GM19238 (cell line): ENCODE measurements around the gene VPS35.
"Not testable (repeated sequence)": the region's sequence is repeated elsewhere in the genome, so short reads cannot be mapped to it uniquely, and the experiment has no call there.

Experiments used
- DNase-seq: peaks from one replicate; pipeline ENCODE4 v3.0.0; 2011; ENCODE audit warnings: low spot score; ENCODE audit not compliant: insufficient read length

Gene VPS35

GRCh38 chr16:46713634-46714033 lies 24.7 kb upstream of the VPS35 start:
- DNase-seq = no peak

- DNase-seq = no peak
Measured at GRCh38 chr16:46712911-46713310, 23.9 kb upstream of the VPS35 start.

GRCh38 chr16:46711106-46712058 lies 22.4 kb upstream of the VPS35 start:
- no peak for DNase-seq

- no peak for DNase-seq
Measured at GRCh38 chr16:46709469-46710005, 20.6 kb upstream of the VPS35 start.

GRCh38 chr16:46706642-46707041 lies 17.7 kb upstream of the VPS35 start:
- no peak for DNase-seq

- DNase-seq = no peak
Measured at GRCh38 chr16:46702030-46702429, 13.1 kb upstream of the VPS35 start.

- DNase-seq = no peak
Measured at GRCh38 chr16:46701615-46702014, 12.6 kb upstream of the VPS35 start.

- no peak for DNase-seq
Measured at GRCh38 chr16:46700048-46700447, 11.1 kb upstream of the VPS35 start.

GRCh38 chr16:46696957-46697356 lies 8.0 kb upstream of the VPS35 start:
- DNase-seq = no peak

GRCh38 chr16:46695937-46696336 lies 7.0 kb upstream of the VPS35 start:
- DNase-seq = no peak

GRCh38 chr16:46693598-46693997 lies 4.6 kb upstream of the VPS35 start:
- no peak for DNase-seq

- no peak for DNase-seq
Measured at GRCh38 chr16:46691726-46692125, 2.7 kb upstream of the VPS35 start.

GRCh38 chr16:46690281-46691178 lies 1.6 kb upstream of the VPS35 start:
- DNase-seq = no peak

- DNase-seq = peak; percentile 74
Measured at GRCh38 chr16:46689365-46690280, 645 bp upstream of the VPS35 start, which contains the start of gene ORC6. TSS of gene ORC6 (plus strand) at chr16:46689659. CDS start at chr16:46689706, 47 bp downstream.

- DNase-seq = no peak
Measured at GRCh38 chr16:46688101-46688653, 801 bp downstream of the VPS35 start.

- no peak for DNase-seq
Measured at GRCh38 chr16:46687486-46687885, 1.5 kb downstream of the VPS35 start.

GRCh38 chr16:46686815-46687473 lies 2.0 kb downstream of the VPS35 start:
- no peak for DNase-seq

GRCh38 chr16:46681867-46682266 lies 7.1 kb downstream of the VPS35 start:
- not testable (repeated sequence) for DNase-seq

- DNase-seq = not testable (repeated sequence)
Measured at GRCh38 chr16:46677943-46678342, 11.0 kb downstream of the VPS35 start.
